Esophagus mucosa (tissue), 1 donor: ENCODE results near the gene NUP214. TPM values are rescaled to one million over a fixed set of nuclear protein-coding genes. Genes with fewer than 3 reads are reported as not detected.
A peak's percentile ranks its signal among the peaks of the same experiment; 100 is the strongest.
"Not testable (repeated sequence)": the region's sequence is repeated elsewhere in the genome, so short reads cannot be mapped to it uniquely, and the experiment has no call there.

Experiments
- ATAC-seq: fragments of 200-7000 bp; cut with Tn5 transposase; one replicate; pipeline ENCODE4 v1.9.1; 2020
- total RNA-seq: library from RNA; stranded (reverse); gene quantifications from one replicate; pipeline ENCODE4 v1.2.4, GENCODE V29; 2023
- donor health status: DM: yes; HTN: yes; CAD: no.

NUP214 gene
- total RNA-seq, 1 donor from 2014 or later: 40.5 TPM

DNA sequence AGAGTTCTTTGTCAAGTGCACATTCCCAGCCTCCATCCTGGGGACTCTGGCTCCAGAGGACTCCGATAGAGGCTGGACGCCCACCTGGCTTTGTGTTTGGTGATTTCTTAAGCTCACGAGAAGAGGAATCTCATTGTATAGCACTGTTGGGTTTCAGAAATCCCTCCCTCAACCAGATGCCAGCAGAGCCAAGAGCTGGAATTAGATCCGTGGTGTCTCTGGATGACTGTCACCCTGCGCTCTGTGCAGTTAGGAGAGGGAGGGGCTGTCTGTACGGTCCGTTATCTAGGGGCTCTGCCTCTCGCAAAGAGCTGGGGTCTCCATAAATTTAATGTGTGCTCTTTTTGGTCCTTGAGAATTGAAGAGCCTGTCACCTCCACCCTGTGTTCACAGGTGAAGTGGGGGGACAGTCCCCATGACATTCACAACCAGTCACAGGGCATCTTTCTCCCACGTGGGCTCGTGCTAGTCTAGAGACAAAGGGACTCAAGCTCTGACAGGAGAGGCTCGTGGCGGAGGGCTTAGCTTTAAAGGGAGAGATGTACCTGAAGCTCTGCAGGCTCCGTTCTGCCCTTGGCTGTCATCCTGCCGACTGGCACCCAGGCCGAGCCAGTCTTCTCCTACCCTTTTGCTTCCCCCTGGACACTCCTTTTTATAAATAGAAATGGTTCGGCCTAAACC lies 109.6 kb downstream of the NUP214 start:
- ATAC-seq: no peak

DNA sequence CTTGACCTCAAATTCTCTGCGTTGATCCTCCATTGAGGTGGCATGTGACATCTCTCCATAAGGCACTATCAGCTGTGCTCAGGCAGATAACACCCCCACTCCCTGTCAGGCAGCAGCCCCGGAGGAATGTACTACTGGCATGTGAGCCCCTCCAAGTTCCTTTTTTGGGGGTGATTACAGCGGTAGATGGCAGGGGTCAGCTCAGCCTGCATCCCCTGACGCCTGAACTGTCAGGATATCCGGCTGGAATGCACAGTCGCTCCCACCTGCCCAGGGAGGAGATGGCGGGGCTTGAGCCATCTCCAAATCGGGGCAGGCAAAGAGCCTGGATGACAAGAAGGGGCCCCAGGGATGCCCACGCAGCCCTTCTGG lies 110.1 kb downstream of the NUP214 start:
- ATAC-seq: no peak

DNA sequence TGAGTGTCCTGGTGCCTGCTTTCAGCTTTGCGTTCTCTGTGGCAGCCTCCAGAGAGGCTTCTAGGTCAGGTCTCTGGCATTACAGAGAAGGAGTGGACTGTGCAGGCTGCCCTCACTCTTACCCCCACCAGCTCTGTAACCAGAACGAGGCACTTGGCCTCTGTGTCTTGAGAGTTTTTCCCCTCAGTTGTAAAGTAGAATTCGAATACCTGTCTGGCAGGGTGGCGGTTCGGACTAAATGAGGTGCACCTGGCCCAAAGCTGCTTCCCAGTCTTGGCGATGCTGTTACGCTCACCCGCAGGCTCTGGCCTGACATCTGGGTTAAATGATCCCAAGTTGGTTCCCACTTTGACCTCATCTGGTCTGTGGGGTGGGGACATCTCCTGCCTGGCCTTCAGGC lies 110.8 kb downstream of the NUP214 start:
- ATAC-seq: no peak

- no peak for ATAC-seq
These were observed 111.4 kb downstream of the NUP214 start for GRCh38 chr9:131236761-131237160.

DNA sequence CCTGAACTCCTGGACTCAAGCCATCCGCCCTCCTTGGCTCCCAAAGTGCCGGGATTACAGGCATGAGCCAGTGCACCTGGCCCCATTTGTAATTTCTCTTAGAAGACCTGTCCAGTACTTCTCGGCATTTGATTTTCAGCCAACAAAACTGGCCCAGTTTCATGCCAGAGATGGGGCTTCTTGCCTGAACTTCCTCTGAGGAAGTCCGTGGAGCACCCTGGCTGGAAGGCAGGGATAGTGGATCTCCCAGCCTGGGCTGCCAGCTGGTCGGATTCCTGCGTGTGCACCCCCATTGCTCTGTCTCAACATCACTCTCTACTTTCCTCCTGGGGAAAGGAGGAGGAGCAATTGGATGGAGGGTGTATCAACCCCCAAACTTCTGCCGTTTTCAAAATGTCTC lies 111.9 kb downstream of the NUP214 start:
- ATAC-seq: no peak

- ATAC-seq: peak; percentile 64
These were observed 112.6 kb downstream of the NUP214 start for GRCh38 chr9:131237931-131238401.

DNA sequence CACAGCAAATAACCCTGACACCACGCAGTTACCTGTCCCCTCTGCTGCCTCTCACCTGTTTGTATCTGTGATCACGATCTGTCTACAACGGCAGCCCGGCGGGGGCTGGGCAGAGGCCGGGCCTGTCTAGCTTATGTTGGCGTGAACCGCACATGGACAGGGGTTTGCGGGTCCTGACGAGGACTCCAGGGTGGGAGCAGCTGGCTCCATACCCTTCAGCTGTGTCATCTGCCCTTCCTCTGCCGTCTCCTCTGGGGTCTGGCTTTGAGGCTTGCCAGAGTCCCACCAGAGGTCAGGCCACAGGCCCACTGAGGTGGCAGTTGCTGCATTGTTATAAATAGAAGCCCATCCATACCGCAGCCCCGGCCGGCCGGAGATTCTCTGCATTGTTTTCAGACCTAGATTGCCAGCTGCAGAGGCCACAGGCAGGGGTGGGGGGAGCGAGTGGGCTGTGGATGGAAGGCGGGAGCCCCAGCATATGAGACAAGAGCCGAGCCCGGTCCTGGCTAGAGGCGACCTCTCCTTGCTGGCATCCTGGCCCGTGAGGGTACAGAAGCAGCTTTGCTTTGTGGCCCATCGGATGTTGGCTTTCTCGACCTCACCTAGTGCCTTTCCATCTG lies 113.1 kb downstream of the NUP214 start:
- ATAC-seq: peak; percentile 24

DNA sequence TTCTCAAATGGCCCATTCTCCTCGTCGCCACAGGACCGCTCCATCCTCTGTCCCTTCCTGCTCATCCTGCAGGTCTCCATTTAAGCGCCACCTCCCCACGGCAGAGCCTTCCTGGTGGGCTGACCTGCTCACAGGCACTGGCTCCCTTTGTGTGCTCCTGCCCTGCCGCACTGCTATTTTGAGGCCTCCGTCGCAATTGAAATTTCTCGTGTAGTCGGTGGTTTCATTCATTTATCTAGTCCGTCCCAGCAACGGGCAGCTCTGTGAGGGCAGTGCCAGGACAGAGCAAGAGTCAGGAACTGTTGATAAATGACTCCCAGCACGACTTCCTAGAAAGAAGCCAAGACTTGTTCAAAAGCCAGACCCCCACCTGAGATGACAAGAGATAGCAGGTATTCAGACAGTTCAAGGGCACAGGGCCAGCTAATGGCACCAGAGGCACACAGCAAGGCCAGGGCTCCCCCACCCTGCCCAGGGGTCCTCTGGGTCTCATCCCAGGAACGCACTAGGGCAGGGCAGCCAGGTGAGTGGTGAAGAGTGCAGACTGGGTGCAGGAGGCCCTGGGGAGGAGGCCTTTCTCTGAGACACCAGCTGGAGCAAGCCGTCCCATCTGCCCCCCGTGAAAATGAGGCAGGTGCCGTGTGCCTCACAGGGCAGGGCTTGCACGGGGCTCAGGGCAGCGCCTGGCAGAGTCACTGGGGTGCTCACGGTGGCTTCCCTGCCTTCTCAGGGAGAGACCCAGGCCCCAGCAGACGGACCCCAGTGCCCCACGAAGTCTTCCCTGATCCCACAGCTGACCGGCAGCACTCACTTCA lies 114.0 kb downstream of the NUP214 start:
- no peak for ATAC-seq

GRCh38 chr9:131240047-131240921 lies 114.9 kb downstream of the NUP214 start:
- no peak for ATAC-seq

GRCh38 chr9:131244331-131244730 lies 118.9 kb downstream of the NUP214 start:
- ATAC-seq: not testable (repeated sequence)

DNA sequence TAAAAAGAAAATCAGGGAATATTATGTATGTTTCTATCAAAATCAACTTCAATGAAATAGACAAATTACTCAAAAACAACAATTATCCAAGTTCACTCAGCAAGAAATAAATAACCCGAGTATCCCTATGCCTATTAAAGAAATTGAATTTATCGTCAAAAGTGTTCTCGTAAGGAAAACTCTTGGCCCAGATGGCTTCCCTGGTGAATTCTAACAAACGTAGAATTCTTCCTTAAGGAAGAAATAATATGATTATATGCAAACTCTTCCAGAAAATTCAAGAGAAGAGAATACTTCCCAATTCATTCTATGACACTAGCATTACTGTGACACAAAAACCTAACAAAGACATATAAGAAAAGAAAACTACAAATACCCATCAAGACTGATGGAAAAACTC lies 121.2 kb downstream of the NUP214 start:
- ATAC-seq: no peak

- ATAC-seq: peak; percentile 16
These were observed 126.7 kb downstream of the NUP214 start for GRCh38 chr9:131252120-131252519.

- no peak for ATAC-seq
These were observed 128.6 kb downstream of the NUP214 start for GRCh38 chr9:131253891-131254491.

DNA sequence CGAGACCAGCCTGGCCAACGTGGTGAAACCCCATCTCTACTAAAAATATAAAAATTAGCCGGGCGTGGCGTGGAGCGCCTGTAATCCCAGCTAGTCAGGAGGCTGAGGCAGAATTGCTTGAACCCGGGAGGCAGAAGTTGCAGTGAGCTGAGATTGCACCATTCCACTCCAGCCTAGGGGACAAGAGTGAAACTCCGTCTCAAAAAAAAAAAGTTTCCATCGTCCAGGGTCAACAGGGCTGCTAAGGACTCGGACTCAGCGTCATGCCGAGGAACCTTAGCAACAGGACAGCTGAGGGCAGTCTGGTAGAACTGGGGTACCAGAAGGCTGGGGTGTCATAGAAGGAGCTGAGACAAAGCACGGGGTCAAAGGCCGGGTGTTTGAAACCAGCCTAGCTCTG lies 129.2 kb downstream of the NUP214 start:
- ATAC-seq: no peak

GRCh38 chr9:131255676-131256197 lies 130.4 kb downstream of the NUP214 start:
- ATAC-seq: no peak

GRCh38 chr9:131257266-131258025 lies 132.1 kb downstream of the NUP214 start:
- no peak for ATAC-seq

DNA sequence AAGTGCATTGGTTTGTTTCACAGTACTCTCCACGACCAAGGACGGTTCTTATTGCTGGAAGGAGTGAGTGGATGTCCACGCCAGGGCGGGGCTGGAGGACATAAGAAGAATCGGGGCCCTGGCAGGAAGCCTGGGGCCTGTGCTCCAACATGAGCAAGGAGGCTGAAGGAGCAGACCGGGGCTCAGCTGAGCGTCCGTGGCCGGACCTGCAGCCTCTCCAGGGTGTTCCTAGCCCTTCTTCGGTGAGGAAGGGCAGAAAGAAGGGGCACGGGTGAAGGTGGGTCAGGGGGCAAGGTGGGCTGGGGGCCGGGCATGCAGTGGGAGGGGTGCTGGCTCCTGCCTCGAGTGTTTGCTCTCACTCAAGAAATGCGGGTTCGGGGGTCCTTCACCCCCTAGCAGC lies 132.8 kb downstream of the NUP214 start:
- ATAC-seq: no peak

DNA sequence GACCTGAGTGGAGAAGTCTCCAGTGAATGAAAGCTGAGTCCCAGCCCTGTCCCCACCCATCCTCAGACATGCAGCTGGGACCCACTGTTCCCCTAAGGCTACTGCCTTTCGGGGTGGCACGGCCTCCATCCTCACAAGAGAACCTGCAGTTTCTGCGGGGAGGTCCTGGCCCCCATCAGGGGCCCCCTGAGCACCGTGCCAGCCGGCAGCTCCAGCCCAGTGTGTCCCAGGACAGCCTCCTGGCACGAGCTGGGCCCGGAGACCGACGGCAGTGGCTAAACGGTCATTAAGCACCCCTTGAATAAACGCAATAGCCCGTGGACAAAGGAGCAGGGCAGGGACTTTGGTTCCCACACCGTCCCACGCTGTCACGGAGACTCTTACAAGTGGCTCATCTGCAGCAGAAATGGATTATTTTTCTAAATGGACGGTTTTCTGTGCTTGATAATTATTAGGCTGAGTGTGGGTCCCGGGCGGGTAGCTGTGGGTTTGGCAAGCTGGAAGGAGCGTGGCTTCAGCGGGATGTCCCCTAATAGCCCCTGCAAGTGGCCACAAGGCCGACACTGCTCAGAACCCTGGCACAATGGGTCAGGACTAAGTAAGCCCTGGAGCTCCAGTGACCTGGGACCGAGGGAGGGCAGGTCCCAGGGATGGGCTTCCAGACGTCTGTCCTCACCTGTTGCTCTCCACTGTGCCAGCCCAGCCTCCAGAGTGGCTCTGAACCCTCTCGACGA lies 133.5 kb downstream of the NUP214 start:
- no peak for ATAC-seq

GRCh38 chr9:131259432-131259898 lies 134.1 kb downstream of the NUP214 start:
- ATAC-seq: no peak

- no peak for ATAC-seq
These were observed 134.7 kb downstream of the NUP214 start for GRCh38 chr9:131259916-131260597.
